22Rv1 (cell line): ENCODE data around the gene MYADML2.

Source experiments
- CTCF ChIP-seq: fragments of 450-650 bp; IDR thresholded peaks from 2 replicates; pipeline ENCODE4 v1.5.1; 2017; ENCODE audit warnings: mild to moderate bottlenecking
- ZFX ChIP-seq: fragments of 450-650 bp; IDR thresholded peaks from 2 replicates; pipeline ENCODE4 v1.6.1; 2017; ENCODE audit warnings: antibody characterized with exemption, borderline replicate concordance

DNA sequence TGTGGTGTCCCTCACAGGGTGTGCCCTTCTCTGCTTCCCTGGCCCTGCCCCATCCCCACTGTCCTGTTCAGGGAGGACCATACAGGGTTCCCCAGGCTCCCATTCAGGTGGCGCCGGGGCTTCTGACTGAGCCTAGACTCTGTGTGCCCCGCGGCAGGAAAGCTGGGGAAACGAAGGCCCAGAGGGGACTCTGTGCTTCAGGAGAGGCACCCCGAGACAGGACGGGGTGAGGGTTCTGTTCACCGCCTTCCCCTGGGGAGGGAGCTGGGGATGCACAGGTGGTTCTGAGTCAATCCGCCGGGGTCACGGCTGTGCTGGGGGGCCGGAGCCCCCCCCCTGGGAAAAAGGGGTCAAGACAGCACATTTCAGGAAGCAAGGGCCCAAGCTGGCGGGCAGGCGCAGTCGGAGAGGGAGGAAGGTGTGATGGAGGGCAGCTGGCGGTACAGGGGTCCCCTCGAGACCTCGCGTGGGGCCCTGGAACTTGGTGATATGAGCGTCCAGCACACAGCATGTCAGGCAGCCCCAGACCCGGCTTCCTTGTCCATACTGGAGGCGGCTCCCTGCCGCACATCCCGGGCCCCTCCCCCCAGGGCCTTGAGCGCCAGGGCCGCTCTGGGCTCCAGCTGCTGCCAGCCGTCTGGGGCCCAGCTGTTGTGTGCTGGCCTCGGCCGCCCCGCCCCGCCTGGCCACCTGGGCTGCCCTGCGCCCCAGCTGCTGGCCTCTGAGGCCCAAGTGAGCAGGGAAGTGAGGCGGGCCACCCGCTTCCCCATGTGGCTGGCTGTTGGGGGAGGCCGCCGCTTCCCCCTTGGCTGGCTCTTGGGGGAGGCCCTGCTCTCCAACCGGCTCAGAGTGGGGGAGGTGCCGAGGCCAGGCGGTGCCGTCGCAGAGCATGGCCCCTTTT lies 19.6 kb upstream of the MYADML2 start:
- TF ChIP-seq CTCF (no peak), ZFX (no peak)
